Activated gamma-delta T cell (primary cell): ENCODE data around the gene TEX19.
"Not testable (repeated sequence)": the region's sequence is repeated elsewhere in the genome, so short reads cannot be mapped to it uniquely, and the experiment has no call there.

ENCODE experiments used
- DNase-seq: peaks from one replicate; lab custom pipeline; 2025; lab: John Stamatoyannopoulos, UW

The TEX19 gene

GRCh38 chr17:82356845-82357355 lies 2.1 kb upstream of the TEX19 start:
- DNase-seq = no peak

- DNase-seq = no peak
Measured at GRCh38 chr17:82357394-82357793, 1.7 kb upstream of the TEX19 start.

- DNase-seq = not testable (repeated sequence)
Measured at GRCh38 chr17:82359451-82360074, 516 bp downstream of the TEX19 start.

- no peak for DNase-seq
Measured at GRCh38 chr17:82361885-82362633, 3.0 kb downstream of the TEX19 start.

- no peak for DNase-seq
Measured at GRCh38 chr17:82365606-82366295, 6.7 kb downstream of the TEX19 start.

- no peak for DNase-seq
Measured at GRCh38 chr17:82366749-82367148, 7.7 kb downstream of the TEX19 start.

GRCh38 chr17:82367724-82368524 lies 8.9 kb downstream of the TEX19 start:
- no peak for DNase-seq

GRCh38 chr17:82369211-82369610 lies 10.2 kb downstream of the TEX19 start:
- DNase-seq = no peak

- no peak for DNase-seq
Measured at GRCh38 chr17:82370471-82371332, 11.7 kb downstream of the TEX19 start.

GRCh38 chr17:82371333-82372248 lies 12.5 kb downstream of the TEX19 start, which contains the start of gene UTS2R:
Gene UTS2R, plus strand, starts transcription at chr17:82371765. Its CDS starts 2,560 bp downstream, at chr17:82374325.
- DNase-seq = no peak

- no peak for DNase-seq
Measured at GRCh38 chr17:82372249-82373071, 13.4 kb downstream of the TEX19 start.

GRCh38 chr17:82373072-82373452 lies 14.0 kb downstream of the TEX19 start:
- not testable (repeated sequence) for DNase-seq

GRCh38 chr17:82373731-82374625 lies 14.9 kb downstream of the TEX19 start:
- DNase-seq = no peak

- no peak for DNase-seq
Measured at GRCh38 chr17:82374626-82375331, 15.7 kb downstream of the TEX19 start.

GRCh38 chr17:82375359-82376041 lies 16.5 kb downstream of the TEX19 start:
- no peak for DNase-seq

GRCh38 chr17:82376042-82376730 lies 17.1 kb downstream of the TEX19 start:
- DNase-seq = no peak
